ENCODE results near the gene SPACA7.
A peak's percentile ranks its signal among the peaks of the same experiment; 100 is the strongest.

Gene SPACA7

GRCh38 chr13:112341976-112342735 is 34.0 kb upstream of the SPACA7 start:
- Histone ChIP-seq H3K27me3 (ENCODE audit: control insufficient read depth, insufficient read depth, low read length) (peaks cover 30% of the 10 kb centered on the region), H3K4me3 (ENCODE audit: low read length) (no peak overlapping the region), H3K9me3 (ENCODE audit: control insufficient read depth, low read depth, low read length) (no peaks in the 10 kb centered on the region)

GRCh38 chr13:112342841-112343361 is 33.3 kb upstream of the SPACA7 start:
- peaks cover 30% of the 10 kb centered on the region for H3K27me3 ChIP-seq (ENCODE audit: control insufficient read depth, insufficient read depth, low read length)
- no peak overlapping the region for H3K4me3 ChIP-seq (ENCODE audit: low read length)
- no peaks in the 10 kb centered on the region for H3K36me3 ChIP-seq (ENCODE audit: control insufficient read depth, low read depth, low read length)
- H3K27ac ChIP-seq (ENCODE audit: low read length) = no peak overlapping the region
- H3K4me1 ChIP-seq (ENCODE audit: control insufficient read depth, low read depth, low read length) = peaks cover 31% of the 10 kb centered on the region
- no peaks in the 10 kb centered on the region for H3K9me3 ChIP-seq (ENCODE audit: control insufficient read depth, low read depth, low read length)
- H3K9ac ChIP-seq (ENCODE audit: low read length) = no peak overlapping the region

More at GRCh38 chr13:112341976-112342735, 34.0 kb upstream of the SPACA7 start:
- Histone ChIP-seq H3K36me3 (ENCODE audit: control insufficient read depth, low read depth, low read length) (no peaks in the 10 kb centered on the region), H3K27ac (ENCODE audit: low read length) (no peak overlapping the region), H3K4me1 (ENCODE audit: control insufficient read depth, low read depth, low read length) (peaks cover 23% of the 10 kb centered on the region), H3K9ac (ENCODE audit: low read length) (no peak overlapping the region)

DNA sequence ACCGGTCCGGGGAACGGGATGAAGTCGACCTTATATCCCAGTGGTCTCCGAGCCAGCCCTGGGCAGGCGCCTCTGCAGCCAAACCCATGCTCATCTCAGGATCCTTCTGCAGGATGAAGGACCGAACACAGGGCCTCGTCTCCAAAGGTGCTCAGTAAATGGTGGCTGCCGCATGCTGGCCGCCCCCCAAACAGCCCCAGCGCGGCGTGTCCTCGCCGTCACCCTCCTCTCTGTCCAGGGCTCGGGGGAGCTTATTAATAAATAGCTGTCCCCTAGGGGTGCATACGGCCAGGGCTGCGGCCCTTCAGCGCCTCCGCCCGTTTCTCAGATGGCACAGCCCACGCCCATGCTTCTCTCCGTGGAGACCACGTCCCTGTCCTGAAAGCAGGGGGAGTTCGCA is 32.6 kb upstream of the SPACA7 start:
- Histone ChIP-seq H3K4me3 (ENCODE audit: low read length) (no peak overlapping the region), H3K9ac (ENCODE audit: low read length) (no peak overlapping the region), H3K36me3 (ENCODE audit: control insufficient read depth, low read depth, low read length) (no peaks in the 10 kb centered on the region), H3K27me3 (ENCODE audit: control insufficient read depth, insufficient read depth, low read length) (peaks cover 30% of the 10 kb centered on the region), H3K4me1 (ENCODE audit: control insufficient read depth, low read depth, low read length) (peaks cover 37% of the 10 kb centered on the region), H3K27ac (ENCODE audit: low read length) (no peak overlapping the region), H3K9me3 (ENCODE audit: control insufficient read depth, low read depth, low read length) (no peaks in the 10 kb centered on the region)

DNA sequence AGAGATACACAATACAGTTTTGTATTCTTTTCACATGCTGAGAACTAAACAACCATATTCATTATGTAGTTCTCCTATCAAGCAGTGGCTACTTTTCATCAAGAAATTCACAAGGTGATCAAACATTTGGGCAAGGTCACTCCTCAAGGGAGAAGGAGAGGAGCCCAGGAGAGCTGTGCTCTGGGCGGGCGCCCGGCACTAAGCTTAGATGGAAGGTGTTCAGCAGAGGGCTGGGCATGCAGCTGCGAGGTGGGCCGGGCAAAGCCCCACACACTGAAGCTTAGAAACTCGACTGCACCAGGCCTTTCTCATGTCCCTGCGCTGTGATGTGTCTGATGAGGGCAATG is 30.4 kb upstream of the SPACA7 start:
- Histone ChIP-seq H3K27ac (ENCODE audit: low read length) (no peak overlapping the region), H3K36me3 (ENCODE audit: control insufficient read depth, low read depth, low read length) (no peaks in the 10 kb centered on the region), H3K4me1 (ENCODE audit: control insufficient read depth, low read depth, low read length) (peaks cover 37% of the 10 kb centered on the region), H3K4me3 (ENCODE audit: low read length) (no peak overlapping the region), H3K9me3 (ENCODE audit: control insufficient read depth, low read depth, low read length) (no peaks in the 10 kb centered on the region), H3K9ac (ENCODE audit: low read length) (no peak overlapping the region), H3K27me3 (ENCODE audit: control insufficient read depth, insufficient read depth, low read length) (peaks cover 35% of the 10 kb centered on the region)

DNA sequence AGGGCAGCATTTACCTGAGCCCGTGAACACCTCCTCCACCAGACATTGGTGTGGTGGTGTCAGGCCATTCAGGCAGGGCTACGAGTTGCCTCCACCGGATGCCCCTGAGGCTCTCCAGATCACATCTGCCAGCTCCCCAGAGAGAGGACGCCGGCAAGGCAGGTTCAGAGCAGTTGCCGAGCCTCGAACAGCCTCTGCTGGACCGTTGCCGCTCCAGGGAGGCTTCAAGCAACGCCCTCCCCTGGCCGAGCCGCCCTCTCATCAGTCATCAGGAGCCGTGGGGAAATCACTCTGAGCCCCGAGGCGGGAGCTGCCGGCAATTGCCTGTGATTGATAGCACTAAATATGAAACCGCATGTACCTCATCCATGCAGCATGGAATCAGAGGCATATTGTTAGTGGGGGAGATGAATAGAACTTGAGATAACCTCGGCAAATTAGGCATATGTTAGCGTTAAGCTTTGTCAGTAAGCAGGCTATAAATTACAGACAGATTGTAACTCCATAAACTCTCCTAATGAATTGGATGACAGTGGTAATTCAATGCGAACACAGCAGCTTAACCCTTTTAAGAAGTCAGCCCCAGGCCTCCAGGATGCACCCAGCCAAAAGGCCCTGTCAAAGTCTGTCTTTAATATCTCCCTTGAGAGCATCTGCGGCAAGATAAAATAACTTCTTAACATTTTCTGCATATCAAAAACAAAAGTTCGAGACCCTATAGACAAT is 29.8 kb upstream of the SPACA7 start:
- H3K4me3 ChIP-seq (ENCODE audit: low read length) = peak overlapping the region; percentile 23
- H3K27ac ChIP-seq (ENCODE audit: low read length) = no peak overlapping the region
- H3K36me3 ChIP-seq (ENCODE audit: control insufficient read depth, low read depth, low read length) = no peaks in the 10 kb centered on the region
- peaks cover 35% of the 10 kb centered on the region for H3K27me3 ChIP-seq (ENCODE audit: control insufficient read depth, insufficient read depth, low read length)
- H3K9me3 ChIP-seq (ENCODE audit: control insufficient read depth, low read depth, low read length) = no peaks in the 10 kb centered on the region
- H3K4me1 ChIP-seq (ENCODE audit: control insufficient read depth, low read depth, low read length) = peaks cover 42% of the 10 kb centered on the region
- H3K9ac ChIP-seq (ENCODE audit: low read length) = no peak overlapping the region

DNA sequence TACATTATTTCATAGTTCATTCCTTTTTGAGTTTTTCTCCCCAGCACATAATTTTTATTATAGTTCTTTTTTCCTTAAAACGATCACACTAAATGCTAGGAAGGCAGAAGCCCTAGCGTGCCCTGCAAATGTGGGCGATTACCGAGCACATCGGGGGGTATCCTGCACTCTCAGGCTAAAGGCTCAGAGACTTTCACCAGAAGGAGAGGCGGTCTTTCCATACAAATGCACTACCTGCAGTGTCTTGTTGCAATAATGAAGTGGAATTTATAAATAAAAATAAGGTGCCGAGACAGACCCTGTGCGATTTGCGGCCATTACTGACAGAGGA is 29.3 kb upstream of the SPACA7 start:
- Histone ChIP-seq H3K27me3 (ENCODE audit: control insufficient read depth, insufficient read depth, low read length) (peaks cover 35% of the 10 kb centered on the region), H3K4me1 (ENCODE audit: control insufficient read depth, low read depth, low read length) (peaks cover 47% of the 10 kb centered on the region), H3K27ac (ENCODE audit: low read length) (no peak overlapping the region), H3K4me3 (ENCODE audit: low read length) (peak overlapping the region; percentile 23), H3K9me3 (ENCODE audit: control insufficient read depth, low read depth, low read length) (no peaks in the 10 kb centered on the region), H3K36me3 (ENCODE audit: control insufficient read depth, low read depth, low read length) (no peaks in the 10 kb centered on the region), H3K9ac (ENCODE audit: low read length) (no peak overlapping the region)

DNA sequence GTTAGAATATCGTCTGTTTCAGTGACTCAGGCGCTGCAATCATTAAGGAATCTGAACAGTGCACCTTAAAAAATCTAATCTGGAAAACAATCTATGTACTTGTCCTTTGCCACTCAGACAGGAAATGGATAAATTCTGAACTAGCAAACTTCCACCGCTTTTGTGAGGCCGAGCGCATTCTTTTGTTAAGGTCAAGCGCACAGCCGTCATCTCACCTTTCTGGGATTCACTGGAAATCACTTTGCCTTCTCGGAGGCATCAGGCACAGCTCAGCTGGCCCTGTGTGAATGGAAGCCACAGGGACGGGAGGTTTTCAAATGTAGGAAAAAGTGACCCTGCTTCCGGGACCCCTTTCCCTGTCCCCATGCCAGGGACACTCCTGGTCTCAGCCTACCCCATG is 28.2 kb upstream of the SPACA7 start:
- Histone ChIP-seq H3K9me3 (ENCODE audit: control insufficient read depth, low read depth, low read length) (no peaks in the 10 kb centered on the region), H3K36me3 (ENCODE audit: control insufficient read depth, low read depth, low read length) (no peaks in the 10 kb centered on the region), H3K9ac (ENCODE audit: low read length) (no peak overlapping the region), H3K27me3 (ENCODE audit: control insufficient read depth, insufficient read depth, low read length) (peaks cover 35% of the 10 kb centered on the region), H3K27ac (ENCODE audit: low read length) (no peak overlapping the region), H3K4me1 (ENCODE audit: control insufficient read depth, low read depth, low read length) (peaks cover 53% of the 10 kb centered on the region), H3K4me3 (ENCODE audit: low read length) (no peak overlapping the region)

DNA sequence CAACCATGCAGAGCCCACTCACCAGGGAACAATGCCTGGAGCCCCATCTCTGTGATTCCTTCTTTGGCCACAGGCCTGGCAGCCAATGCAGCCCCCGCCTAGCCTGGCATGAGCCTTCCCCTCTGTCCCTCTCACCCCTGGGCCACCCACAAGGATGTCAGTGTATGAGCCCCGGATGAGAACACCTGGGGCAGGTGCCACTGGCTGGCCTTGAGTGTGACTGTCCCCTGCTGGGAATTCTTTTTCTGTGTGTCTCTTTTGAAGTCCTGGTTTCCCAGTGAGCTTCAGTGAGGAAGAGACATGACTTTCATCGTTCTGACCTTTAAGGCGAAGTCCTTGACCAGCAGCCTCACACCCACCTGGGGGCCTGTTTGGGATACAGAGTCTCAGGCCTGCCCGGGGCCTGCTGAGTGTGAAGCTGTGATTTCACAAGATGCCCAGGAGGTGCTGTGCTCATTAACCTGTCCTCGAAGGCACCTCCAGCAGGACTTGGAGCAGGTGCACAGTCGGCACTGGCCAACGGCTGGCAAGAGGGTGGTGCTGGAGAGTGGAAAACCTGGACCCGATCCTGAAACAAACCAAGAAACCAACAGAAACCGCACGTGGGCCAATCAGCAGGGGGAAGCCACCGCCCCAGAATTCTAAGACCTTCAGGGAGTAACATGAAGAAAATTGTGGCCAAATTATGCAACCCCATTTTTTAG is 27.4 kb upstream of the SPACA7 start:
- H3K9me3 ChIP-seq (ENCODE audit: control insufficient read depth, low read depth, low read length) = no peaks in the 10 kb centered on the region
- H3K4me3 ChIP-seq (ENCODE audit: low read length) = no peak overlapping the region
- peaks cover 32% of the 10 kb centered on the region for H3K27me3 ChIP-seq (ENCODE audit: control insufficient read depth, insufficient read depth, low read length)
- H3K36me3 ChIP-seq (ENCODE audit: control insufficient read depth, low read depth, low read length) = no peaks in the 10 kb centered on the region
- no peak overlapping the region for H3K9ac ChIP-seq (ENCODE audit: low read length)
- H3K4me1 ChIP-seq (ENCODE audit: control insufficient read depth, low read depth, low read length) = peaks cover 61% of the 10 kb centered on the region
- H3K27ac ChIP-seq (ENCODE audit: low read length) = no peak overlapping the region

DNA sequence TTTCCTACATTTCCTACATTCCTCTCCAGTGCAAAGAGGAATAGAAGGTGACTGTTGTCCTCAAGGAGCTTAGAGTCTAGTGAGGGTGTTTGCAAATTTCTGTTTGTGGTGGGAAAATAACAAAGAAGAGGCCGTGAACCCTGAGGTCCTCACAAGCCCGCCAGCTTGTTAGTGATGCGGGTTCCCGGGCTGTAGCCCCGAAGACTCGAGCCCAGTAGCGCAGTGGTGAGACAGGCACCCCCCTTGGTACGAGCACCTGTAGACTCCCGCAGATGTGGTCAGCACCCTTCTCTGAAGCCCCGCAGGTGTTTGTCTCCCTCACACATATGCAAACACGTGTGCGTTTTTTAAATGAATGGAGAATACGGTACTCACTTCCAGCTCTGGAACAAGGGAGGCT is 26.5 kb upstream of the SPACA7 start:
- Histone ChIP-seq H3K27me3 (ENCODE audit: control insufficient read depth, insufficient read depth, low read length) (peaks cover 26% of the 10 kb centered on the region), H3K36me3 (ENCODE audit: control insufficient read depth, low read depth, low read length) (no peaks in the 10 kb centered on the region), H3K9ac (ENCODE audit: low read length) (no peak overlapping the region), H3K27ac (ENCODE audit: low read length) (no peak overlapping the region), H3K4me3 (ENCODE audit: low read length) (no peak overlapping the region), H3K4me1 (ENCODE audit: control insufficient read depth, low read depth, low read length) (peaks cover 61% of the 10 kb centered on the region), H3K9me3 (ENCODE audit: control insufficient read depth, low read depth, low read length) (no peaks in the 10 kb centered on the region)

DNA sequence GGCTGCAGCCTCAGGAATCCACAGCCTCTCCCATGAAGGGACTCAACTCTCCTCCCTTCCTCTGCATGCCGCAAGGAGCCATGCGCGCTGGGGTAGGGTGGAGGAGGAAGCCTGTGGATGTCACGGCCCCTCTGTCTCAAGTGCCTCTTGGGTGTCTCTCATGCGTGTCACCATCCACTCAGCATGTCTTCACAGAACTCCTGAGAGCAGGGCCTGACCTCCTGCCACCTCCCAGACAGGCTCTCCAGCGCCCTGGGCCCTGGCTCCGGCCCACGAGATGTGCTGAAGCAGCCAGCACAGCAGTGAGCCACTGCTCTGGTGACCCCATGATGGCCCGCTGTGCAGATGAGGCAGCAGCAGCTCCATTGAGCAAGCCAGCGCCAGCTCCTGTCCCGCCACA is 25.9 kb upstream of the SPACA7 start:
- Histone ChIP-seq H3K27me3 (ENCODE audit: control insufficient read depth, insufficient read depth, low read length) (peaks cover 20% of the 10 kb centered on the region), H3K9me3 (ENCODE audit: control insufficient read depth, low read depth, low read length) (no peaks in the 10 kb centered on the region), H3K27ac (ENCODE audit: low read length) (no peak overlapping the region), H3K9ac (ENCODE audit: low read length) (no peak overlapping the region), H3K36me3 (ENCODE audit: control insufficient read depth, low read depth, low read length) (no peaks in the 10 kb centered on the region), H3K4me1 (ENCODE audit: control insufficient read depth, low read depth, low read length) (peaks cover 59% of the 10 kb centered on the region), H3K4me3 (ENCODE audit: low read length) (no peak overlapping the region)

- Histone ChIP-seq H3K4me1 (ENCODE audit: control insufficient read depth, low read depth, low read length) (peaks cover 45% of the 10 kb centered on the region), H3K27ac (ENCODE audit: low read length) (no peak overlapping the region), H3K9me3 (ENCODE audit: control insufficient read depth, low read depth, low read length) (no peaks in the 10 kb centered on the region), H3K27me3 (ENCODE audit: control insufficient read depth, insufficient read depth, low read length) (peaks cover 5% of the 10 kb centered on the region), H3K4me3 (ENCODE audit: low read length) (peak overlapping the region; percentile 16), H3K9ac (ENCODE audit: low read length) (no peak overlapping the region), H3K36me3 (ENCODE audit: control insufficient read depth, low read depth, low read length) (no peaks in the 10 kb centered on the region)
These were observed 24.3 kb upstream of the SPACA7 start for GRCh38 chr13:112351825-112352224.

Data from iPS-18a (cell line).